VCaP (cell line): ENCODE data around the gene SBK3.
A peak's percentile ranks its signal among the peaks of the same experiment; 100 is the strongest.

Experiments used
- H3K27ac ChIP-seq: fragments of 450-650 bp; 2 replicates; pipeline ENCODE4 v1.5.1; 2017
- CTCF ChIP-seq: fragments of 450-650 bp; conservative IDR thresholded peaks from 2 replicates; pipeline ENCODE4 v1.5.1; 2017; ENCODE audit warnings: mild to moderate bottlenecking, moderate library complexity

Gene SBK3

GRCh38 chr19:55528030-55528803 lies 17.1 kb downstream of the SBK3 start:
- peak; percentile 26; the same call in 1 of the 2 replicates for TF ChIP-seq CTCF

GRCh38 chr19:55527197-55528029 lies 17.9 kb downstream of the SBK3 start:
- TF ChIP-seq CTCF, result no peak
- no peak overlapping the region for H3K27ac ChIP-seq

More at GRCh38 chr19:55528030-55528803, 17.1 kb downstream of the SBK3 start:
- no peak overlapping the region for H3K27ac ChIP-seq

- H3K27ac ChIP-seq, result peak overlapping the region; percentile 55
These were observed 18.8 kb downstream of the SBK3 start for GRCh38 chr19:55526216-55527196.

GRCh38 chr19:55525289-55526101 lies 19.8 kb downstream of the SBK3 start:
- TF ChIP-seq CTCF, result no peak
- H3K27ac ChIP-seq, result peak overlapping the region; percentile 55

More at GRCh38 chr19:55526216-55527196, 18.8 kb downstream of the SBK3 start:
- no peak for TF ChIP-seq CTCF

- no peak for TF ChIP-seq CTCF
- no peak overlapping the region for H3K27ac ChIP-seq
These were observed 24.6 kb downstream of the SBK3 start for GRCh38 chr19:55520691-55521292.
